HCT116 (cell line): ENCODE measurements around the gene MEIOB. TPM values are rescaled to one million over a fixed set of nuclear protein-coding genes. Genes with fewer than 3 reads are reported as not detected.

Experiments used
- ATAC-seq: fragments of 200-7000 bp; cut with Tn5 transposase; 2 replicates; pipeline ENCODE4 v1.9.1; 2020; ENCODE audit warnings: mild to moderate bottlenecking, moderate library complexity
- BruUV-seq: library from RNA; stranded (reverse); fragments of 400-500 nt; replicated peaks from 2 replicates; lab custom pipeline; 2021; lab: Mats Ljungman, UMichigan
- CTCF ChIA-PET: fragments of 300-600 bp; sonication (Branson Sonifier 250); formaldehyde crosslinking; loops from one replicate; lab custom pipeline; 2021; ENCODE audit warnings: antibody characterized with exemption; lab: Charles Lee
- POLR2A ChIA-PET: fragments of 300-600, 350-600 bp; sonication (Branson Sonifier 250); formaldehyde crosslinking; loops from one replicate; lab custom pipeline; 2021; ENCODE audit warnings: antibody characterized with exemption; lab: Charles Lee
- RAD21 ChIA-PET, 2 experiments: fragments of 300-600 bp; sonication (Branson Sonifier 250); formaldehyde crosslinking; loops; one replicate each; lab custom pipeline; 2023; ENCODE audit warnings: low total read pairs in 2 of 2; ENCODE audit not compliant: uncharacterized antibody in 2 of 2, unreplicated experiment in 2 of 2, low non-redundant PET in 1 of 2; lab: Charles Lee
- DNase-seq: peaks from one replicate; pipeline ENCODE4 v3.0.0-alpha.2; 2010; ENCODE audit warnings: low read depth, low spot score
- H2AFZ ChIP-seq: fragments of 200-600 bp; shearing (Covaris generic), sonication (generic); 2 replicates; pipeline ENCODE4 v1.6.1; 2017; ENCODE audit warnings: low read depth, mixed run types, mixed read lengths, antibody characterized with exemption, low read length; ENCODE audit not compliant: poor library complexity, severe bottlenecking
- H3K27ac ChIP-seq: 2 replicates; pipeline ENCODE4 v1.5.1; 2012; ENCODE audit warnings: low read depth, low read length
- H3K27me3 ChIP-seq: fragments of 200-600 bp; sonication (generic); 2 replicates; pipeline ENCODE4 v1.6.1; 2016; ENCODE audit warnings: mixed run types, low read length, mixed read lengths; ENCODE audit not compliant: insufficient read depth
- H3K36me3 ChIP-seq, 2 experiments: fragments of 200-500 bp in 1 of 2; fragments of 200-600 bp in 1 of 2; sonication (Bioruptor generic) in 1 of 2; sonication (generic) in 1 of 2; 2 replicates each; pipeline versions ENCODE4 v1.5.1 to v1.6.1; 2014 to 2016; ENCODE audit warnings: low read length in 2 of 2, inconsistent platforms in 1 of 2, mixed read lengths in 1 of 2, mixed run types in 1 of 2; ENCODE audit not compliant: insufficient read depth in 2 of 2, control insufficient read depth in 1 of 2
- H3K4me1 ChIP-seq, 2 experiments: fragments of 200-600 bp in 1 of 2; sonication (generic) in 1 of 2; 2 replicates each; pipeline versions ENCODE4 v1.5.1 to v1.6.1; 2012 to 2017; ENCODE audit warnings: low read length in 2 of 2, inconsistent platforms in 1 of 2, mild to moderate bottlenecking in 1 of 2, mixed read lengths in 1 of 2, mixed run types in 1 of 2, moderate library complexity in 1 of 2; ENCODE audit not compliant: insufficient read depth in 2 of 2, control insufficient read depth in 1 of 2
- H3K4me2 ChIP-seq: fragments of 200-600 bp; sonication (generic); 2 replicates; pipeline ENCODE4 v1.6.1; 2017; ENCODE audit warnings: mixed run types, low read length, mixed read lengths
- H3K4me3 ChIP-seq, 2 experiments: fragments of 200-600 bp in 1 of 2; sonication (generic) in 1 of 2; replicated peaks in 1 of 2; 2 replicates each; pipeline ENCODE4 v1.5.1; 2011 to 2016; ENCODE audit warnings: low read length in 2 of 2, control low read depth in 1 of 2, low read depth in 1 of 2, mild to moderate bottlenecking in 1 of 2, mixed read lengths in 1 of 2, mixed run types in 1 of 2
- H3K79me2 ChIP-seq: fragments of 200-600 bp; sonication (generic); 2 replicates; pipeline ENCODE4 v1.6.1; 2017; ENCODE audit warnings: mild to moderate bottlenecking, mixed run types, low read length, moderate library complexity, mixed read lengths; ENCODE audit not compliant: insufficient read depth
- H3K9ac ChIP-seq: fragments of 200-600 bp; sonication (generic); 2 replicates; pipeline ENCODE4 v1.6.1; 2016; ENCODE audit warnings: low read length, mixed read lengths
- H3K9me2 ChIP-seq: fragments of 200-600 bp; sonication (generic), shearing (Covaris generic); 2 replicates; pipeline ENCODE4 v1.6.1; 2017; ENCODE audit warnings: mixed run types, mild to moderate bottlenecking, moderate library complexity; ENCODE audit not compliant: insufficient read depth
- H3K9me3 ChIP-seq, 2 experiments: fragments of 200-500 bp in 1 of 2; fragments of 200-600 bp in 1 of 2; sonication (Bioruptor generic) in 1 of 2; sonication (generic) in 1 of 2; 2 replicates each; pipeline ENCODE4 v1.6.1; 2014 to 2017; ENCODE audit warnings: low read length in 2 of 2, mixed read lengths in 2 of 2, inconsistent platforms in 1 of 2, low read depth in 1 of 2, mild to moderate bottlenecking in 1 of 2, mixed run types in 1 of 2, moderate library complexity in 1 of 2; ENCODE audit not compliant: control insufficient read depth in 1 of 2, insufficient read depth in 1 of 2
- H4K20me1 ChIP-seq: fragments of 200-600 bp; sonication (generic), shearing (Covaris generic); 2 replicates; pipeline ENCODE4 v1.6.1; 2017; ENCODE audit warnings: mixed run types, mild to moderate bottlenecking, moderate library complexity; ENCODE audit not compliant: insufficient read depth
- ATF3 ChIP-seq: IDR thresholded peaks from 2 replicates; pipeline ENCODE4 v1.6.1; 2012
- CBX3 ChIP-seq: IDR thresholded peaks from 2 replicates; pipeline ENCODE4 v1.6.1; 2012; ENCODE audit warnings: low read depth
- CEBPB ChIP-seq: IDR thresholded peaks from 2 replicates; pipeline ENCODE4 v1.6.1; 2012; ENCODE audit warnings: low read depth
- CTCF ChIP-seq, 3 experiments: fragments of 200-600 bp in 1 of 3; sonication (generic) in 1 of 3; IDR thresholded peaks in 2 of 3; conservative IDR thresholded peaks in 1 of 3; 2 replicates each; pipeline ENCODE4 v1.5.1; 2012 to 2017; ENCODE audit warnings: low read depth in 2 of 3, low read length in 2 of 3, antibody characterized with exemption in 1 of 3, borderline replicate concordance in 1 of 3, control low read depth in 1 of 3, mild to moderate bottlenecking in 1 of 3, mixed read lengths in 1 of 3, mixed run types in 1 of 3, moderate library complexity in 1 of 3; ENCODE audit not compliant: insufficient read depth in 1 of 3
- ELF1 ChIP-seq: IDR thresholded peaks from 2 replicates; pipeline ENCODE4 v1.6.1; 2012; ENCODE audit warnings: low read depth, borderline replicate concordance
- EZH2 ChIP-seq: fragments of 200-600 bp; sonication (generic); IDR thresholded peaks from 2 replicates; pipeline ENCODE4 v1.6.1; 2017; ENCODE audit warnings: antibody characterized with exemption, mixed run types
- EZH2phosphoT487 ChIP-seq: fragments of 200-600 bp; IDR thresholded peaks from 2 replicates; pipeline ENCODE4 v1.6.1; 2018; ENCODE audit warnings: antibody characterized with exemption, borderline replicate concordance
- FOSL1 ChIP-seq: IDR thresholded peaks from 2 replicates; pipeline ENCODE4 v1.6.1; 2012; ENCODE audit warnings: low read depth
- JUND ChIP-seq: IDR thresholded peaks from 2 replicates; pipeline ENCODE4 v1.6.1; 2012
- MAX ChIP-seq: IDR thresholded peaks from 2 replicates; pipeline ENCODE4 v1.6.1; 2012
- POLR2AphosphoS5 ChIP-seq: IDR thresholded peaks from 2 replicates; pipeline ENCODE4 v1.6.1; 2011; ENCODE audit warnings: mild to moderate bottlenecking, low read depth, low read length, moderate library complexity
- RAD21 ChIP-seq: IDR thresholded peaks from 2 replicates; pipeline ENCODE4 v1.6.1; 2012; ENCODE audit warnings: low read depth, mild to moderate bottlenecking
- REST ChIP-seq: IDR thresholded peaks from 2 replicates; pipeline ENCODE4 v1.6.1; 2012; ENCODE audit warnings: low read depth
- SIN3A ChIP-seq: IDR thresholded peaks from 2 replicates; pipeline ENCODE4 v1.6.1; 2012; ENCODE audit warnings: low read depth
- SP1 ChIP-seq: IDR thresholded peaks from 2 replicates; pipeline ENCODE4 v1.6.1; 2012; ENCODE audit warnings: low read depth
- SRF ChIP-seq: IDR thresholded peaks from 2 replicates; pipeline ENCODE4 v1.6.1; 2012; ENCODE audit warnings: low read depth
- TCF7L2 ChIP-seq: IDR thresholded peaks from 2 replicates; pipeline ENCODE4 v1.7.0; 2011; ENCODE audit warnings: borderline replicate concordance, inconsistent platforms; ENCODE audit not compliant: insufficient read depth, insufficient read length; ENCODE audit errors: extremely low read depth
- YY1 ChIP-seq: IDR thresholded peaks from 2 replicates; pipeline ENCODE4 v1.6.1; 2011; ENCODE audit warnings: low read length, low read depth, moderate library complexity, mild to moderate bottlenecking; ENCODE audit not compliant: insufficient replicate concordance; ENCODE audit errors: extremely low read depth
- ZFX ChIP-seq: fragments of 450-650 bp; IDR thresholded peaks from 2 replicates; pipeline ENCODE4 v1.6.1; 2017
- ZNF274 ChIP-seq: fragments of 200-500 bp; sonication (Bioruptor generic); IDR thresholded peaks from 2 replicates; pipeline ENCODE4 v1.6.1; 2014; ENCODE audit warnings: mild to moderate bottlenecking, low read depth, low read length, inconsistent platforms
- intact Hi-C: fragments of 100-400 bp; cut with micrococcal nuclease; formaldehyde crosslinking; loops from 2 replicates; pipeline ENCODE4 v1.10.0; 2022
- total RNA-seq: library from RNA; stranded (reverse); gene quantifications from one replicate; pipeline ENCODE4 v1.2.1, GENCODE V29; 2021; ENCODE audit not compliant: unreplicated experiment

The MEIOB gene
- total RNA-seq, 1 experiment from 2014 or later: 0.59 TPM

- BruUV-seq: no TSS peak
- H4K20me1 ChIP-seq: peaks cover 5% of the 10 kb centered on the region; the same call in 1 of the 2 replicates
- H3K27me3 ChIP-seq: no peaks in the 10 kb centered on the region
- ChIA-PET POLR2A (no interaction called here), RAD21 (no interaction called here), CTCF (no interaction called here)
- 0 out of 4 replicates have a peak, but pooled peaks cover 0 to 7% of the 10 kb centered on the region in 2 experiments for H3K36me3 ChIP-seq
- intact Hi-C loops: no loop called here
- H3K4me1 ChIP-seq: peaks cover 14 to 17% of the 10 kb centered on the region in 2 experiments
- 0 out of 2 replicates have a peak overlapping the region, but pooled peaks have one; percentile 80 for H3K27ac ChIP-seq
- no peak for DNase-seq
- peaks cover 33% of the 10 kb centered on the region for H3K79me2 ChIP-seq
- no peaks in the 10 kb centered on the region for H3K9me2 ChIP-seq
- ATAC-seq: no peak
- no peaks in the 10 kb centered on the region for H3K9me3 ChIP-seq
- peak overlapping the region; percentile 90 to 98 for H3K4me3 ChIP-seq
- H3K4me2 ChIP-seq: peak overlapping the region; percentile 73
- no peak for TF ChIP-seq EZH2phosphoT487
- TF ChIP-seq MAX: no peak
- TF ChIP-seq SRF: no peak
- TF ChIP-seq CEBPB: no peak
- TF ChIP-seq RAD21: no peak
- TF ChIP-seq ELF1: no peak
- TF ChIP-seq SIN3A: no peak
- no peak for TF ChIP-seq EZH2
- TF ChIP-seq JUND: no peak
- no peak for TF ChIP-seq POLR2AphosphoS5
- no peak for TF ChIP-seq REST
- no peak for TF ChIP-seq SP1
- no peak for TF ChIP-seq TCF7L2
- TF ChIP-seq ATF3: no peak
- TF ChIP-seq CTCF (IDR thresholded peaks at IDR 0.05 in 2 of 3, conservative IDR thresholded peaks at IDR 0.05 in 1 of 3; ENCODE audit: borderline replicate concordance in 1 of 3, insufficient read depth in 1 of 3, low read depth in 2 of 3, low read length in 2 of 3): no peak
- TF ChIP-seq ZNF274: no peak
- no peak for TF ChIP-seq CBX3
- TF ChIP-seq YY1: no peak
- TF ChIP-seq FOSL1: no peak
- no peak for TF ChIP-seq ZFX
- no peak overlapping the region for H2AFZ ChIP-seq
- H3K9ac ChIP-seq: peak overlapping the region; percentile 69
Observed at GRCh38 chr16:1828645-1829410, 43.1 kb downstream of the MEIOB start.
